Measurements from ENCODE around the gene ZNF71.

DNA sequence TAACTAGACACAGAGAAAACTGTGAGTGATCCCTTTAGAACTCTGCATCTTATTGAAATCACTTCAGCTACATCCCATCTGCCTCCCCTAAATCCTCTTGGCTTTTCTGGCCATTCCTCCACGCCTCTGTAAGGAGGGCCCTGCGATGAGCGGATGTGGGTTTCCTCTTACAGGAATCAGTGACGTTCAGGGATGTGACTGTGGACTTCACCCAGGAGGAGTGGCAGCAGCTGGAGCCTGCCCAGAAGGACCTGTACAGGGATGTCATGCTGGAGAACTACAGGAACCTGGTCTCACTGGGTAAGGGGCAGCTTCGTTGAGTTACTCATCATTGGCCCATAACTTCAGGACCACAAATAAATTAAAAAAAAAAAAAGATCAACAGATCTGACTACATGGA lies 18.5 kb downstream of the ZNF71 start:
- no peak for TF ChIP-seq GATA2 (IDR thresholded peaks at IDR 0.05; ENCODE audit: low read depth, low read length)
- no peak for TF ChIP-seq GATA3 (IDR thresholded peaks at IDR 0.05; ENCODE audit: low read depth, low read length)
